Panc1 (cell line): ENCODE results near the gene C2CD2. TPM values are rescaled to one million over a fixed set of nuclear protein-coding genes. Genes with fewer than 3 reads are reported as not detected.

ENCODE experiments used
- ATAC-seq: fragments of 200-7000 bp; cut with Tn5 transposase; 2 replicates; pipeline ENCODE4 v1.9.1; 2020; ENCODE audit warnings: mild to moderate bottlenecking, moderate library complexity
- BruUV-seq: library from RNA; stranded (reverse); fragments of 400-500 nt; replicated peaks from 2 replicates; lab custom pipeline; 2021; lab: Mats Ljungman, UMichigan
- CTCF ChIA-PET: fragments of 300-600 bp; sonication (Branson Sonifier 250); formaldehyde crosslinking; loops from one replicate; lab custom pipeline; 2022; ENCODE audit warnings: antibody characterized with exemption; lab: Charles Lee
- POLR2A ChIA-PET: fragments of 300-600 bp; sonication (Branson Sonifier 250); formaldehyde crosslinking; loops from one replicate; lab custom pipeline; 2022; ENCODE audit warnings: antibody characterized with exemption; lab: Charles Lee
- DNase-seq: peaks from one replicate; pipeline ENCODE4 v3.0.0-alpha.2; 2010; ENCODE audit warnings: low read depth, low spot score
- H3K27ac ChIP-seq: 2 replicates; pipeline ENCODE4 v1.5.1; 2011; ENCODE audit warnings: mild to moderate bottlenecking, low read length, inconsistent platforms
- H3K27me3 ChIP-seq: fragments of 200-500 bp; sonication (Bioruptor generic); 2 replicates; pipeline ENCODE4 v1.6.0; 2014; ENCODE audit warnings: low read length, inconsistent platforms; ENCODE audit not compliant: control insufficient read depth, insufficient read depth
- H3K36me3 ChIP-seq: fragments of 200-500 bp; sonication (Bioruptor generic); 2 replicates; pipeline ENCODE4 v1.5.1; 2014; ENCODE audit warnings: inconsistent platforms, mild to moderate bottlenecking, low read length, moderate library complexity; ENCODE audit not compliant: control insufficient read depth, insufficient read depth
- H3K4me1 ChIP-seq: 2 replicates; pipeline ENCODE4 v1.5.1; 2011; ENCODE audit warnings: inconsistent platforms, mild to moderate bottlenecking, low read length, moderate library complexity; ENCODE audit not compliant: control insufficient read depth, insufficient read depth
- H3K4me3 ChIP-seq, 2 experiments: 2 replicates each; pipeline ENCODE4 v1.5.1; 2011 to 2012; ENCODE audit warnings: low read depth in 2 of 2, low read length in 2 of 2, mild to moderate bottlenecking in 2 of 2, inconsistent platforms in 1 of 2, moderate library complexity in 1 of 2
- H3K9me3 ChIP-seq: fragments of 200-500 bp; sonication (Bioruptor generic); 2 replicates; pipeline ENCODE4 v1.5.1; 2014; ENCODE audit warnings: low read depth, mild to moderate bottlenecking, inconsistent platforms, low read length, moderate library complexity; ENCODE audit not compliant: control insufficient read depth, insufficient read depth
- CTCF ChIP-seq: fragments of 450-650 bp; IDR thresholded peaks from 2 replicates; pipeline ENCODE4 v1.5.1; 2017; ENCODE audit warnings: mild to moderate bottlenecking
- POLR2AphosphoS5 ChIP-seq: IDR thresholded peaks from 2 replicates; pipeline ENCODE4 v1.6.1; 2012; ENCODE audit warnings: mild to moderate bottlenecking, low read depth, low read length, moderate library complexity
- SIN3A ChIP-seq: IDR thresholded peaks from 2 replicates; pipeline ENCODE4 v1.6.1; 2012; ENCODE audit warnings: low read depth, mild to moderate bottlenecking, low read length, moderate library complexity, borderline replicate concordance; ENCODE audit not compliant: insufficient read depth
- TCF7L2 ChIP-seq: IDR thresholded peaks from 2 replicates; pipeline ENCODE4 v1.6.1; 2011; ENCODE audit warnings: mild to moderate bottlenecking, low read depth, low read length, inconsistent platforms
- in situ Hi-C: cut with HindIII; loops from 2 replicates; pipeline ENCODE4 v1.10.0; 2016; ENCODE audit warnings: low sequenced_read_pairs, low pct_unique_long_range_greater_than_20kb
- intact Hi-C: fragments of 100-400 bp; cut with micrococcal nuclease; formaldehyde crosslinking; loops from one replicate; pipeline ENCODE4 v1.10.0; 2022; ENCODE audit not compliant: unreplicated experiment
- total RNA-seq: library from RNA; stranded (reverse); gene quantifications from one replicate; pipeline ENCODE4 v1.2.1, GENCODE V29; 2021; ENCODE audit not compliant: unreplicated experiment
- TF ChIP-seq, protein P1 (sequence below), 2 experiments: IDR thresholded peaks; 2 replicates each; pipeline ENCODE4 v1.6.1; 2011 to 2012; ENCODE audit warnings: low read depth in 2 of 2, control low read depth in 1 of 2, low read length in 1 of 2, mild to moderate bottlenecking in 1 of 2, moderate library complexity in 1 of 2; ENCODE audit not compliant: insufficient read depth in 1 of 2

The C2CD2 gene
- total RNA-seq, 1 experiment from 2014 or later: 14.0 TPM

GRCh38 chr21:41888749-41889376, 65.0 kb downstream of the C2CD2 start:
- CTCF ChIA-PET: no interaction called here
- TF ChIP-seq SIN3A (no peak), TCF7L2 (no peak)
- in situ Hi-C loops (no loop called here), intact Hi-C loops (no loop called here)
- BruUV-seq: no TSS peak
- H3K4me1 ChIP-seq: no peaks in the 10 kb centered on the region
- H3K27me3 ChIP-seq: no peaks in the 10 kb centered on the region
- H3K9me3 ChIP-seq: no peaks in the 10 kb centered on the region
- H3K36me3 ChIP-seq: no peaks in the 10 kb centered on the region
- POLR2A ChIA-PET: no interaction called here
- H3K27ac ChIP-seq: no peak overlapping the region
- DNase-seq (no peak), ATAC-seq (no peak)
- H3K4me3 ChIP-seq: no peak overlapping the region

DNA sequence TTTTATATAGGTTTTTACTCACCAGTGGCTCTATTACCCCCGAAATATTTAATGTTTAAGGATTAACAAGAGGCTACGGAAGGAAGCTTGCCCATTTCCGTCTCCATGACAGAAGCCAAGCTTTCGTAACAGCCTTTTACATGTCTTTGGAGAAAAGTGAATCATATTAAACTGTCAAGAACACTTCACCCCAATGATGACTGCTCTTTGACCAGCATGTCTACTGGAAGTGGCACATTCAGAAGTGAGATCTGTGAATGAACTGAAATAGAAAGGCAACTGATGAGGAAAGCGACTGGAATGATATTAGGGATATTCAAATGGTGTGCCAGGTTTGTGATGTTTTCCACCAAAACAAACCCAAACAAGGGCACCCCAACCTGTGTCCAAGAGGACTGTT, 66.2 kb downstream of the C2CD2 start:
- POLR2A ChIA-PET: no interaction called here
- Histone ChIP-seq H3K36me3 (no peaks in the 10 kb centered on the region), H3K4me1 (no peaks in the 10 kb centered on the region), H3K4me3 (no peak overlapping the region), H3K27ac (no peak overlapping the region), H3K27me3 (no peaks in the 10 kb centered on the region), H3K9me3 (no peaks in the 10 kb centered on the region)
- no peak for DNase-seq
- in situ Hi-C loops: no loop called here
- no peak for ATAC-seq
- intact Hi-C loops: no loop called here
- BruUV-seq: no TSS peak
- CTCF ChIA-PET: no interaction called here
- TF ChIP-seq TCF7L2: no peak

GRCh38 chr21:41886328-41886727, 67.5 kb downstream of the C2CD2 start:
- DNase-seq: no peak
- H3K4me1 ChIP-seq: no peaks in the 10 kb centered on the region
- no TSS peak for BruUV-seq
- H3K4me3 ChIP-seq: no peak overlapping the region
- no peak for ATAC-seq
- ChIA-PET CTCF (interaction anchor here (0.9 kb wide), 1 partner anchor 34 kb away, joined by 3 read pairs; no protein-coding TSS in a partner anchor), POLR2A (no interaction called here)
- no peaks in the 10 kb centered on the region for H3K9me3 ChIP-seq
- H3K36me3 ChIP-seq: no peaks in the 10 kb centered on the region
- in situ Hi-C loops: no loop called here
- no peak for TF ChIP-seq SIN3A
- no peak for TF ChIP-seq TCF7L2
- TF ChIP-seq POLR2AphosphoS5: no peak
- TF ChIP-seq, protein P1, sequence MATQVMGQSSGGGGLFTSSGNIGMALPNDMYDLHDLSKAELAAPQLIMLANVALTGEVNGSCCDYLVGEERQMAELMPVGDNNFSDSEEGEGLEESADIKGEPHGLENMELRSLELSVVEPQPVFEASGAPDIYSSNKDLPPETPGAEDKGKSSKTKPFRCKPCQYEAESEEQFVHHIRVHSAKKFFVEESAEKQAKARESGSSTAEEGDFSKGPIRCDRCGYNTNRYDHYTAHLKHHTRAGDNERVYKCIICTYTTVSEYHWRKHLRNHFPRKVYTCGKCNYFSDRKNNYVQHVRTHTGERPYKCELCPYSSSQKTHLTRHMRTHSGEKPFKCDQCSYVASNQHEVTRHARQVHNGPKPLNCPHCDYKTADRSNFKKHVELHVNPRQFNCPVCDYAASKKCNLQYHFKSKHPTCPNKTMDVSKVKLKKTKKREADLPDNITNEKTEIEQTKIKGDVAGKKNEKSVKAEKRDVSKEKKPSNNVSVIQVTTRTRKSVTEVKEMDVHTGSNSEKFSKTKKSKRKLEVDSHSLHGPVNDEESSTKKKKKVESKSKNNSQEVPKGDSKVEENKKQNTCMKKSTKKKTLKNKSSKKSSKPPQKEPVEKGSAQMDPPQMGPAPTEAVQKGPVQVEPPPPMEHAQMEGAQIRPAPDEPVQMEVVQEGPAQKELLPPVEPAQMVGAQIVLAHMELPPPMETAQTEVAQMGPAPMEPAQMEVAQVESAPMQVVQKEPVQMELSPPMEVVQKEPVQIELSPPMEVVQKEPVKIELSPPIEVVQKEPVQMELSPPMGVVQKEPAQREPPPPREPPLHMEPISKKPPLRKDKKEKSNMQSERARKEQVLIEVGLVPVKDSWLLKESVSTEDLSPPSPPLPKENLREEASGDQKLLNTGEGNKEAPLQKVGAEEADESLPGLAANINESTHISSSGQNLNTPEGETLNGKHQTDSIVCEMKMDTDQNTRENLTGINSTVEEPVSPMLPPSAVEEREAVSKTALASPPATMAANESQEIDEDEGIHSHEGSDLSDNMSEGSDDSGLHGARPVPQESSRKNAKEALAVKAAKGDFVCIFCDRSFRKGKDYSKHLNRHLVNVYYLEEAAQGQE (IDR thresholded peaks at IDR 0.05; ENCODE audit: insufficient read depth in 1 of 2, low read depth in 2 of 2, low read length in 1 of 2): no peak
- no peak for TF ChIP-seq CTCF
- intact Hi-C loops: no loop called here
- no peaks in the 10 kb centered on the region for H3K27me3 ChIP-seq
- H3K27ac ChIP-seq: no peak overlapping the region
